ENCODE data around the gene IRF2BP2. TPM values are rescaled to one million over a fixed set of nuclear protein-coding genes. Genes with fewer than 3 reads are reported as not detected.

The IRF2BP2 gene
- total and polyA plus RNA-seq, 2 donors (not counting 1 experiment from before 2014, with no cell fraction given), result 126 to 255 TPM

DNA sequence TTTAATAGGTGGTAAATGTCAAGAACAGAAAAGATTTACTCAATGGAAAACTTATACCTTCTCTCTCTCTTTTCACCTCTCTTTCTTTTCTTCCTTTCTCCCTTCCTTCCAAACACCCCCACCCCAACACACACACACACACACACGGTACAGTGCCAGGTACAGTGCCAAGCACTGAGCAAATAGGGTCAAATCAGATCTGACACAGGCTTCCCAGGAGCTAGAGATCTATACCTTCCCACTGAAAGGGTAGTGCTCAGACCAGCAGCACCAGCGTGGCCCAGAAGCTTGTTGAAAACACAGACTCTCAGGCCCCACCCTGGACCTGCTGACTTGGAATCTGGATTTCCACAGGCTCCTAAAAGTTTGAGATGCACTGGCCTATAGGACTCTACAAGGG, 31.9 kb downstream of the IRF2BP2 start:
- DNase-seq, result no peak
- Mint-ChIP-seq H3K27ac (no peak overlapping the region), H3K4me1 (no peaks in the 10 kb centered on the region), H3K4me3 (no peak overlapping the region), H3K9me3 (ENCODE audit: insufficient read depth) (no peaks in the 10 kb centered on the region), H3K27me3 (no peaks in the 10 kb centered on the region)
- ATAC-seq (ENCODE audit: low read depth), result no peak
- Histone ChIP-seq H2AFZ (ENCODE audit: insufficient read depth, low read depth, low read length, poor library complexity, severe bottlenecking) (no peak overlapping the region), H3K36me3 (replicated peaks in 1 of 2; ENCODE audit: control extremely low read depth in 1 of 2, control insufficient read depth in 1 of 2, extremely low read depth in 1 of 2, insufficient read depth in 2 of 2, low read length in 1 of 2) (no peaks in the 10 kb centered on the region), H3K4me2 (replicated peaks; ENCODE audit: low read depth, low read length, poor library complexity, severe bottlenecking) (no peak overlapping the region), H3K9me3 (ENCODE audit: control extremely low read depth in 1 of 3, control insufficient read depth in 2 of 3, insufficient read depth in 1 of 3, low read length in 2 of 3) (no peaks in the 10 kb centered on the region), H3K4me3 (ENCODE audit: control extremely low read depth in 1 of 5, extremely low read depth in 1 of 5, insufficient read depth in 1 of 5, low read depth in 2 of 5, low read length in 4 of 5) (no peak overlapping the region), H4K20me1 (ENCODE audit: control insufficient read depth, insufficient read depth, low read length, poor library complexity, severe bottlenecking) (no peaks in the 10 kb centered on the region), H3K9ac (ENCODE audit: low read length) (no peak overlapping the region), H3K27ac (ENCODE audit: low read length in 2 of 2) (no peak overlapping the region), H3K79me2 (ENCODE audit: control insufficient read depth, insufficient read depth, low read length) (no peaks in the 10 kb centered on the region), H3K4me1 (ENCODE audit: control insufficient read depth in 2 of 2, insufficient read depth in 2 of 2, low read length in 2 of 2) (no peaks in the 10 kb centered on the region), H3K27me3 (replicated peaks in 1 of 4; ENCODE audit: control extremely low read depth in 1 of 4, control insufficient read depth in 3 of 4, insufficient read depth in 4 of 4, low read length in 3 of 4) (no peaks in the 10 kb centered on the region)
- intact Hi-C loops (cut with micrococcal nuclease), result no loop called here
- 85% methylated on average over 2 of the region's 2 CpGs for WGBS (ENCODE audit: insufficient coverage)
- no peak for TF ChIP-seq EZH2 (IDR thresholded peaks at IDR 0.05; ENCODE audit: borderline replicate concordance, insufficient read depth, low read depth, low read length, poor library complexity, severe bottlenecking)
- TF ChIP-seq, protein P1, sequence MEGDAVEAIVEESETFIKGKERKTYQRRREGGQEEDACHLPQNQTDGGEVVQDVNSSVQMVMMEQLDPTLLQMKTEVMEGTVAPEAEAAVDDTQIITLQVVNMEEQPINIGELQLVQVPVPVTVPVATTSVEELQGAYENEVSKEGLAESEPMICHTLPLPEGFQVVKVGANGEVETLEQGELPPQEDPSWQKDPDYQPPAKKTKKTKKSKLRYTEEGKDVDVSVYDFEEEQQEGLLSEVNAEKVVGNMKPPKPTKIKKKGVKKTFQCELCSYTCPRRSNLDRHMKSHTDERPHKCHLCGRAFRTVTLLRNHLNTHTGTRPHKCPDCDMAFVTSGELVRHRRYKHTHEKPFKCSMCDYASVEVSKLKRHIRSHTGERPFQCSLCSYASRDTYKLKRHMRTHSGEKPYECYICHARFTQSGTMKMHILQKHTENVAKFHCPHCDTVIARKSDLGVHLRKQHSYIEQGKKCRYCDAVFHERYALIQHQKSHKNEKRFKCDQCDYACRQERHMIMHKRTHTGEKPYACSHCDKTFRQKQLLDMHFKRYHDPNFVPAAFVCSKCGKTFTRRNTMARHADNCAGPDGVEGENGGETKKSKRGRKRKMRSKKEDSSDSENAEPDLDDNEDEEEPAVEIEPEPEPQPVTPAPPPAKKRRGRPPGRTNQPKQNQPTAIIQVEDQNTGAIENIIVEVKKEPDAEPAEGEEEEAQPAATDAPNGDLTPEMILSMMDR (IDR thresholded peaks at IDR 0.05), result no peak
- ChIA-PET POLR2A (no interaction called here), CTCF (interaction anchor here (0.7 to 1.3 kb wide), 4 partner anchors 17 to 525 kb away, joined by 3 to 5 read pairs (median 4); no protein-coding TSS in a partner anchor)

DNA sequence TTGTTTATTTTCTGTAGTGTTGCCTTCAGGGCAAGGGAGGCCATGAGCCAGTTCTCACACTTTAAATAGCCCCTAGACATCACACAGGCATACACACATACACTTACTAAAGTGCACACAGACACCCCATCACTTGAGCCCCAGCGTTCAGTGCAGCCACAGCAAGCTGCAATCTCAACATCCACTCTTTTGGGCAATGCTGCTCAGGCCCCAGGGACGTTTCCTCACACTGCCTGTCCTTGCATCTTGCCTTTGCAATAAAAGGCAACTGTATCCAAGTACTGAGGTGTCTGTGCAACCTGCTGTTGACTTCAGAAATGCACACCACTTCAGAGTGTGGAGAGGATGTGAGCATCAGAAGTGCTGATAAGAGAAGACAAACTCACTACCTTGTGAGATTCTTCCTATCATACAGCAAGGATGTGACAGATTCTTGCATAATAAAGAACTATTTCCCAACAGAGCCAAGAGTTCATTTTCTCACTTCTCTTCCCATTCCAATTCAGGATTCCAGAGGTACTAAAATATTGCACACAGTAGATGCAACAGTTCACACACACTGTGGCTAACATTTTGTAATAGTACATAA, 36.2 kb downstream of the IRF2BP2 start:
- H3K36me3 ChIP-seq (replicated peaks in 1 of 2; ENCODE audit: control extremely low read depth in 1 of 2, control insufficient read depth in 1 of 2, extremely low read depth in 1 of 2, insufficient read depth in 2 of 2, low read length in 1 of 2), result no peaks in the 10 kb centered on the region
- H3K4me1 ChIP-seq (ENCODE audit: control insufficient read depth in 2 of 2, insufficient read depth in 2 of 2, low read length in 2 of 2), result no peaks in the 10 kb centered on the region
- Mint-ChIP-seq H3K27me3 (no peaks in the 10 kb centered on the region), H3K9me3 (ENCODE audit: insufficient read depth) (no peaks in the 10 kb centered on the region), H3K4me3 (no peak overlapping the region), H3K27ac (no peak overlapping the region), H3K4me1 (no peaks in the 10 kb centered on the region)
- H3K4me3 ChIP-seq (ENCODE audit: control extremely low read depth in 1 of 5, extremely low read depth in 1 of 5, insufficient read depth in 1 of 5, low read depth in 2 of 5, low read length in 4 of 5), result no peak overlapping the region
- WGBS (ENCODE audit: insufficient coverage), result 100% methylated on average over 1 of the region's 2 CpGs
- no peak overlapping the region for H2AFZ ChIP-seq (ENCODE audit: insufficient read depth, low read depth, low read length, poor library complexity, severe bottlenecking)
- H3K27me3 ChIP-seq (replicated peaks in 1 of 4; ENCODE audit: control extremely low read depth in 1 of 4, control insufficient read depth in 3 of 4, insufficient read depth in 4 of 4, low read length in 3 of 4), result no peaks in the 10 kb centered on the region
- no peaks in the 10 kb centered on the region for H3K9me3 ChIP-seq (ENCODE audit: control extremely low read depth in 1 of 3, control insufficient read depth in 2 of 3, insufficient read depth in 1 of 3, low read length in 2 of 3)
- TF ChIP-seq, protein P1 (IDR thresholded peaks at IDR 0.05), result no peak
- TF ChIP-seq EZH2 (IDR thresholded peaks at IDR 0.05; ENCODE audit: borderline replicate concordance, insufficient read depth, low read depth, low read length, poor library complexity, severe bottlenecking), result no peak
- ATAC-seq (ENCODE audit: low read depth) (no peak), DNase-seq (no peak)
- no peaks in the 10 kb centered on the region for H4K20me1 ChIP-seq (ENCODE audit: control insufficient read depth, insufficient read depth, low read length, poor library complexity, severe bottlenecking)
- H3K79me2 ChIP-seq (ENCODE audit: control insufficient read depth, insufficient read depth, low read length), result no peaks in the 10 kb centered on the region
- H3K27ac ChIP-seq (ENCODE audit: low read length in 2 of 2), result no peak overlapping the region
- ChIA-PET CTCF (no interaction called here), POLR2A (no interaction called here)
- no peak overlapping the region for H3K4me2 ChIP-seq (replicated peaks; ENCODE audit: low read depth, low read length, poor library complexity, severe bottlenecking)
- H3K9ac ChIP-seq (ENCODE audit: low read length), result no peak overlapping the region
- intact Hi-C loops (cut with micrococcal nuclease), result no loop called here
